Tibial nerve (tissue), 4 donors: ENCODE data around the gene SPINT3. TPM values are rescaled to one million over a fixed set of nuclear protein-coding genes. Genes with fewer than 3 reads are reported as not detected.
"Not testable (repeated sequence)": the region's sequence is repeated elsewhere in the genome, so short reads cannot be mapped to it uniquely, and the experiment has no call there.

Source experiments
- DNase-seq, 2 donors: peaks; one replicate each; pipeline ENCODE4 v3.0.0-alpha.2; 2019; ENCODE audit warnings: low spot score in 2 of 2
- H3K27ac ChIP-seq, 4 donors: fragments of 200-600 bp; sonication (generic) in 3 of 4; one replicate each; pipeline ENCODE4 v1.5.1; 2017 to 2019; ENCODE audit warnings: mild to moderate bottlenecking in 1 of 4
- H3K27me3 ChIP-seq, 2 donors: fragments of 200-600 bp; sonication (generic) in 1 of 2; one replicate each; pipeline versions ENCODE4 v1.5.1 to v1.6.0; 2017 to 2019
- H3K36me3 ChIP-seq, 3 donors: fragments of 200-600 bp; sonication (generic); one replicate each; pipeline ENCODE4 v1.5.1; 2018 to 2019
- H3K4me1 ChIP-seq, 4 donors: fragments of 200-600 bp; sonication (generic) in 3 of 4; one replicate each; pipeline ENCODE4 v1.5.1; 2017 to 2019
- H3K4me3 ChIP-seq, 4 donors: fragments of 200-600 bp; sonication (generic) in 3 of 4; one replicate each; pipeline ENCODE4 v1.5.1; 2017 to 2019; ENCODE audit warnings: mild to moderate bottlenecking in 1 of 4, moderate library complexity in 1 of 4
- H3K9me3 ChIP-seq, 4 donors: fragments of 200-600 bp; sonication (generic) in 3 of 4; one replicate each; pipeline ENCODE4 v1.5.1; 2017 to 2019
- EP300 ChIP-seq, 2 donors: sonication (generic); formaldehyde crosslinking; IDR thresholded peaks; one replicate each; pipeline ENCODE4 v1.6.1; 2017; ENCODE audit warnings: antibody characterized with exemption in 2 of 2, mild to moderate bottlenecking in 1 of 2
- POLR2A ChIP-seq, 2 donors: fragments of 450-650 bp; IDR thresholded peaks; one replicate each; pipeline ENCODE4 v1.6.1; 2017; ENCODE audit warnings: antibody characterized with exemption in 2 of 2, mild to moderate bottlenecking in 2 of 2, moderate library complexity in 2 of 2
- WGBS, 2 donors: methylation state at CpG; one replicate each; pipeline ENCODE4 v1.1.5; 2018; 5-methylcytosine and 5-hydroxymethylcytosine counted together
- total RNA-seq, 4 donors: library from RNA; depleted of rRNA; stranded (reverse); fragments of >200 nt; gene quantifications; one replicate each; pipeline ENCODE4 v1.1.0, GENCODE V29; 2016
- TF ChIP-seq, protein P1 (sequence below), 5 experiments: fragments of 200-600 bp in 3 of 5; fragments of 450-650 bp in 2 of 5; sonication (generic) in 3 of 5; IDR thresholded peaks; one replicate each; pipeline ENCODE4 v1.5.1; 2016 to 2019; ENCODE audit warnings: antibody characterized with exemption in 5 of 5, mild to moderate bottlenecking in 3 of 5, moderate library complexity in 2 of 5

The SPINT3 gene
- total RNA-seq, 4 donors from 2014 or later = not detected

DNA sequence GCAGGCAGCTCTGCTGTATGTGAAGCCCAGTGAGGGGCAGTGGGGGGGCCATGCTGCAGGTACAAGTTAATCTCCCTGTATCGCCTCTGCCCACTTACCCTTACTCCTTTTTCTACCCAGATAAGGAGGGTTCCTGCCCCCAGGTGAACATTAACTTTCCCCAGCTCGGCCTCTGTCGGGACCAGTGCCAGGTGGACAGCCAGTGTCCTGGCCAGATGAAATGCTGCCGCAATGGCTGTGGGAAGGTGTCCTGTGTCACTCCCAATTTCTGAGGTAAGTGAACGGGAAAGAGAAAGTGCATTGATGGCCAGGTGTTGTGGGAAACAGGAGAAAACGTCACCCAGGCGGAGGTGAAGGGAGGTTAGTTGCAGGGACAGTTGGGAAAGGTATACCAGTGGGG lies 35.6 kb downstream of the SPINT3 start:
- WGBS, 2 donors = 94 to 97% methylated on average over 7 of the region's 7 CpGs
- peaks cover 0 to 12% of the 10 kb centered on the region in 2 donors for H3K27me3 ChIP-seq
- H3K27ac ChIP-seq = no peak overlapping the region

DNA sequence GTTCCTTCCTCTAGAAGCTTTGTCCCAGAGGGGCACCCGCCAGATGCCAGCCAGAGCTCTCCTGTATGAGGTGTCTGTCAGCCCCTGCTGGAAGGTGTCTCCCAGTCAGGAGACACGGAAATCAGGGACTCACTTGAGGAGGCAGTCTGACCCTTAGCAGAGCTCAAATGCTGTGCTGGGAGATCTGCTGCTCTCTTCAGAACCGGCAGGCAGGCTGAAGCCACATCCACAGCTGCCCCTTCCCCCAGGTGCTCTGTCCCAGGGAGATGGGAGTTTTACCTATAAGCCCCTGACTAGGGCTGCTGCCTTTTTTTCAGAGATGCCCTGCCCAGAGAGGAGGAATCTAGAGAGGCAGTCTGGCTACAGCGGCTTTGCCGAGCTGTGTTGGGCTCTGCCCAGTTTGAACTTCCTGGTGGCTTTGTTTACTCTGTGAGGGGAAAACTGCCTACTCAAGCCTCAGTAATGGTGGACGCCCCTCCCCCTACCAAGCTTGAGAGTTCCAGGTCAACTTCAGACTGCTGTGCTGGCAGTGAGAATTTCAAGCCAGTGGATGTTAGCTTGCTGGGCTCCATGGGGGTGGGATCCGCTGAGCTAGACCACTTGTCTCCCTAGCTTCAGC lies 37.8 kb downstream of the SPINT3 start:
- not testable (repeated sequence) for H3K9me3 ChIP-seq, H3K36me3 ChIP-seq, H3K27ac ChIP-seq, H3K4me3 ChIP-seq, DNase-seq, H3K4me1 ChIP-seq
- WGBS, 2 donors = 71 to 80% methylated on average over 4 to 6 of the region's 7 CpGs
- peaks cover 0 to 19% of the 10 kb centered on the region in 2 donors for H3K27me3 ChIP-seq

More for the DNA sequence above, 35.6 kb downstream of the SPINT3 start:
- no peaks in the 10 kb centered on the region for H3K4me1 ChIP-seq
- DNase-seq = no peak
- H3K36me3 ChIP-seq = peaks cover 0 to 8% (median 0%) of the 10 kb centered on the region in 3 donors
- H3K9me3 ChIP-seq = peaks cover 0 to 6% (median 0%) of the 10 kb centered on the region in 4 donors
- TF ChIP-seq EP300 (IDR thresholded peaks at IDR 0.05) = no peak
- TF ChIP-seq, protein P1, sequence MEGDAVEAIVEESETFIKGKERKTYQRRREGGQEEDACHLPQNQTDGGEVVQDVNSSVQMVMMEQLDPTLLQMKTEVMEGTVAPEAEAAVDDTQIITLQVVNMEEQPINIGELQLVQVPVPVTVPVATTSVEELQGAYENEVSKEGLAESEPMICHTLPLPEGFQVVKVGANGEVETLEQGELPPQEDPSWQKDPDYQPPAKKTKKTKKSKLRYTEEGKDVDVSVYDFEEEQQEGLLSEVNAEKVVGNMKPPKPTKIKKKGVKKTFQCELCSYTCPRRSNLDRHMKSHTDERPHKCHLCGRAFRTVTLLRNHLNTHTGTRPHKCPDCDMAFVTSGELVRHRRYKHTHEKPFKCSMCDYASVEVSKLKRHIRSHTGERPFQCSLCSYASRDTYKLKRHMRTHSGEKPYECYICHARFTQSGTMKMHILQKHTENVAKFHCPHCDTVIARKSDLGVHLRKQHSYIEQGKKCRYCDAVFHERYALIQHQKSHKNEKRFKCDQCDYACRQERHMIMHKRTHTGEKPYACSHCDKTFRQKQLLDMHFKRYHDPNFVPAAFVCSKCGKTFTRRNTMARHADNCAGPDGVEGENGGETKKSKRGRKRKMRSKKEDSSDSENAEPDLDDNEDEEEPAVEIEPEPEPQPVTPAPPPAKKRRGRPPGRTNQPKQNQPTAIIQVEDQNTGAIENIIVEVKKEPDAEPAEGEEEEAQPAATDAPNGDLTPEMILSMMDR (IDR thresholded peaks at IDR 0.05) = no peak
- no peak for TF ChIP-seq POLR2A (IDR thresholded peaks at IDR 0.05)
- H3K4me3 ChIP-seq = no peak overlapping the region

DNA sequence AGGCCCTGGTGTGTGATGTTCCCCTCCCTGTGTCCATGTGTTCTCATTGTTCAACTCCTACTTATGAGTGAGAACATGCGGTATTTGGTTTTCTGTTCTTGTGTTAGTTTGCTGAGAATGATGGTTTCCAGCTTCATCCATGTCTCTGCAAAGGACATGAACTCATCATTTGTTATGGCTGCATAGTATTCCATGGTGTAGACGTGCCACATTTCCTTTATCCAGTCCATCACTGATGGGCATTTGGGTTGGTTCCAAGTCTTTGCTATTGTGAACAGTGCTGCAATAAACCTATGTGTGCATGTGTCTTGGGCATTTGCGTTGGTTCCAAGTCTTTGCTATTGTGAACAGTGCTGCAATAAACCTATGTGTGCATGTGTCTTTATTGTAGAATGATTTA lies 43.1 kb downstream of the SPINT3 start:
- Histone ChIP-seq H3K4me1 (peaks cover 0 to 32% (median 14%) of the 10 kb centered on the region in 4 donors), H3K27me3 (peaks cover 0 to 38% of the 10 kb centered on the region in 2 donors)
- not testable (repeated sequence) for H3K4me3 ChIP-seq, H3K9me3 ChIP-seq, DNase-seq, H3K27ac ChIP-seq, H3K36me3 ChIP-seq
- WGBS, 2 donors = 84 to 92% methylated on average over 3 of the region's 3 CpGs

DNA sequence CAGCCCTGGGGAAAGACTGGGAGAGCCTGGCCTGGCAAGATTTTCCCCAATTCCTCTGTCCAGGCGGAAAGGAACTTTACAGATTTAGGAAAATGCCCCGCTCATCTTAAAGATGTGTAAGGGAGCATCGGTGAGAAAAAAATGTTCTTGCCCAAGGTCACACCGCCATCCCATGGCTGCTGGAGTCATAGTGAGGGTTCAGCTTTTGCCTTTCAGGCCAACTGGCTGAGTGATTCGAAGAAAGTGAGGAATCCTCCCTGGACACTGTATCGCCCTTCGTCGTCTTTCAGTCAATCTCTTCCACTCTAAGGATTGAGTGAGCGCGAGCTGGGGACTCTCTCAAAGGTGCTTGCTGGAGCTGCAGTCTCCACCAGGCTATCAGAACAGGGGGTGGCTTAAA lies 44.5 kb downstream of the SPINT3 start:
- peaks cover 0 to 38% of the 10 kb centered on the region in 2 donors for H3K27me3 ChIP-seq
- DNase-seq = no peak
- no peaks in the 10 kb centered on the region for H3K36me3 ChIP-seq
- H3K27ac ChIP-seq = peak overlapping the region; percentile 53 to 90 (median 75)
- WGBS, 2 donors = 14 to 24% methylated on average over 10 of the region's 10 CpGs
- H3K9me3 ChIP-seq = no peaks in the 10 kb centered on the region
- H3K4me3 ChIP-seq = peak overlapping the region; percentile 34 to 59 (median 48)
- H3K4me1 ChIP-seq = peaks cover 0 to 32% (median 14%) of the 10 kb centered on the region in 4 donors
- no peak for TF ChIP-seq EP300 (IDR thresholded peaks at IDR 0.05)
- TF ChIP-seq, protein P1 (IDR thresholded peaks at IDR 0.05) = no peak
- no peak for TF ChIP-seq POLR2A (IDR thresholded peaks at IDR 0.05)

DNA sequence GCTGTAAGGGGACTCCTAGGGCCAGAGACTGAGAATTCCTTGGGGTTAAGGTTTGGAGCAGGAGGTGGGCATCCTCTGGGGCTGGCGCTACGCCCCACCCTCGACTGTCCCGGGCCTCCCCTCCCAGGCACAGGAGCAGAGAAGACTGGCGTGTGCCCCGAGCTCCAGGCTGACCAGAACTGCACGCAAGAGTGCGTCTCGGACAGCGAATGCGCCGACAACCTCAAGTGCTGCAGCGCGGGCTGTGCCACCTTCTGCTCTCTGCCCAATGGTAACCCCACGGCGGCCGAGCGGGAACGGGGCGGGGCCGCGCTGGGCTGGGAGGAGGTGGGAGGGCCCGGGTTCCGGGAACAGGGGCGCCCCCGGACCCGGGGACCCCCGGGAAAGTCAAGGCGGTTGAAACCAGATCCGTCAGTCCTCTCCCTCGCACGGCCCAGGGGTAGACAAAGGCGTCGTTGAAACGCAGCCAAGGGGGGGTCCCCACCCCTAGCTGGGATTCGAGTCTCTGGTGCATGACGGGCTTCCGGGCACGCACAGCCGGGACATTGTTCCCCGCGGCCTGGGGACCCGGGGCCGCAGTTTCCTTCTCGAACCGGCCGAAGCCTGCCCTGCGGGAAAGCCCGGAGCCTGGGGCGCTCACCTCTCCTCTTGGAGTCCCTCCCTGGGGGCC lies 45.0 kb downstream of the SPINT3 start:
- Histone ChIP-seq H3K9me3 (no peaks in the 10 kb centered on the region), H3K27me3 (peaks cover 0 to 38% of the 10 kb centered on the region in 2 donors), H3K27ac (peak overlapping the region; percentile 53 to 90 (median 75)), H3K4me3 (peak overlapping the region; percentile 34 to 59 (median 48)), H3K4me1 (peaks cover 0 to 32% (median 14%) of the 10 kb centered on the region in 4 donors), H3K36me3 (no peaks in the 10 kb centered on the region)
- peak; percentile 26 to 49 for TF ChIP-seq EP300 (IDR thresholded peaks at IDR 0.05)
- TF ChIP-seq, protein P1 (IDR thresholded peaks at IDR 0.05) = no peak
- 1 to 3% methylated on average over 8 to 39 of the region's 50 CpGs for WGBS, 2 donors
- no peak for DNase-seq
